ENCODE results near the gene MAS1.
"Not testable (repeated sequence)": the region's sequence is repeated elsewhere in the genome, so short reads cannot be mapped to it uniquely, and the experiment has no call there.

MAS1 gene

DNA sequence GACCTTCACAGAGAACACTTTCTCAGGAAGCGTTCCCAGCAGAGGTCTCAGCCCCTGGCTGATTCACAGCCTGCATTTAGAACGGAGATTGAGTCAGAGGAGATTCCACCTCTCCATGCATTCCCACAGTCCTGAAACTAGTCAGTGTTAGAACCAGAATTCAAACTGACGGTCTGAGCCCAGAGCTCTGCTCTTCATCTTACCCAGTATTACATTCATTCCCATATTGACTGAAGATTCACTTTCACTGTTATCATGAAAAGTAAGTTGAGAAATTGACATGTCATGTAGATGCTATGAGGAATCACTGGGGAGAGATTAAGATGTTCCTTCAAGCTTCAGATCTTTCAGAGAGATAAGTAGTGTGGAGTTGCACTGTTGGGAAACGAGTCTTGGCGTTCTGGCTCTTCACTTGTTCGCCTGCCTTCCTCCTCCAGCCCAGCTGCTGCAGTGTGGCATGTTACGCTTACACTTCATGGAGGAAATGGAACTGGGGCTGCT is 28.3 kb downstream of the MAS1 start:
- peak; percentile 55 for DNase-seq

- no peak for DNase-seq
These were observed 29.0 kb downstream of the MAS1 start for GRCh38 chr6:159919800-159920199.

DNA sequence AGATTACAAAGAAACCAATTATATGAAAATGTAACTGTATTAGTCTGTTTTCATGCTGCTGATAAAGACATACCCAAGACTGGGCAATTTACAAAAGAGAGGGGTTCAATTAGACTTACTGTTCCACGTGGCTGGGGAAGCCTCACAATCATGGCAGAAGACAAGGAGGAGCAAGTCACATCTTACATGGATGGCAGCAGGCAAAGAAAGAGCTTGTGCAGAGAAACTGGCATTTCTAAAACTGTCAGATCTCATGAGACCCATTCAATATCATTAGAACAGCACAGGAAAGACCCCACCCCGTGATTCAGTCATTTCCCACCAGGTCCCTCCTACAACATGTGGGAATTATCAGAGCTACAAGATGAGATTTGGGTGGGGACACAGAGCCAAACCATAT is 33.4 kb downstream of the MAS1 start:
- not testable (repeated sequence) for DNase-seq

- DNase-seq: no peak
These were observed 35.9 kb downstream of the MAS1 start for GRCh38 chr6:159926542-159927203.

GRCh38 chr6:159929819-159930218 is 39.0 kb downstream of the MAS1 start:
- DNase-seq: no peak

- no peak for DNase-seq
These were observed 40.3 kb downstream of the MAS1 start for GRCh38 chr6:159931112-159931511.

GRCh38 chr6:159931846-159932245 is 41.1 kb downstream of the MAS1 start:
- DNase-seq: no peak

DNA sequence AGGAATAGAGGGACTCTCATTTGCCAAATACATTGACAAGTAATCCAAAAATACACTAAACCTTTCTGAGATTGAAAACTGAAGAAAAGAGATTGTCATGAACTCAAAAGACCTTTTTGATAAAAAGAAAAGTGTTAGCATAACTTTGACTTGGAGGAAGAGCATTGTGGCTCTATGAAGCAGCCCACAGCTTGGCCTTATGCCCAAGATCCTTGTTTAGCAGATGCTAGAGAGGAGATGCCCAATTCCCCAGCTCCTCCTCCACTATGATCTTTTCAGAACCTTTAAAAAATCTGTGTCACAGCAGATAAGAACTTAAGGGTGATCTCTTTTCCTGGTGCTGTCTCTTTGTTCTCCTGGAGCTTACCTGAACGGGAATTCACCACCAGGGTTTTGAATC is 42.3 kb downstream of the MAS1 start:
- no peak for DNase-seq

GRCh38 chr6:159934181-159934580 is 43.4 kb downstream of the MAS1 start:
- DNase-seq: peak; percentile 57

- DNase-seq: peak; percentile 59
These were observed 44.3 kb downstream of the MAS1 start for GRCh38 chr6:159935065-159935464.

DNA sequence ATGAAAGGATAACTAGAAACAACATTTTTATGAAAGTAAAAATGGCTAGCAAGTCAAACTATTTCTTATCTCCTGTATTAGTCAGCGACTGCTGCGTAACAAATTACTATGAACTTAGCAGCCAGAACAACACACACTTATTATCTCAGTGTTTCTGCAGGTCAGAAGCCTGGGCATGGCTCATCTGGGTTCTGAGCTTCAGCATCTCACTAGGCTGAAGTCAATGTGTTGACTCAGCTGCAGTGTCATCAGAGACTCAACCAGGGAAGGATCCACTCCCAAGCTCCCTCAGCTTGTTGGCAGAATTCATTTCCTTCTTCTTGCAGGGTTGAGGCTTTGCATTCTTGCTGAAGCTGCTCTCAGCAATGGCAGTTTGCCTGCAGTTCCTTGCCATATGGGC is 44.8 kb downstream of the MAS1 start:
- peak; percentile 58 for DNase-seq

DNA sequence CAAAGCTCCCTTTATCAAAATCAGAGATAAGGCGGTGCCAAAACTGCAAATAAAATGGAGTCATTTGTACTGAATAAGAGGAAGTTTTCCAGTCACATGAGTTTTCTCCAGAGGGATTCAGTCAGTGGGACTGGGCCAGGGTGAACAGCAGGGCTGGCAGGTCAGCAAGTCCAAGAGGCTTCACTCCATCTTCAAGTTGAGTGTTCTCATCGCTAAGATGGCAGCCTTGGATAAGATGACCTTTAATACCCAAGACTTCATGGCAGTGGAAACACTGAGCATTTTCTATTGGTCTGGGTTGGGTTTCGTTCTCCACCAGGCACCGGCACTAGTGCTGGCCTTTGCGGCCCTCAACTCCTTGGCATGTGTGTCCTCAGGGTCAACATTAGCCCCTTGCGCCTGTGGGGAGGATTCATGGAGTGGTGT is 48.8 kb downstream of the MAS1 start:
- DNase-seq: no peak
